HuH-7.5 (cell line): ENCODE measurements around the gene PRPF40A.
"Not testable (repeated sequence)": the region's sequence is repeated elsewhere in the genome, so short reads cannot be mapped to it uniquely, and the experiment has no call there.

Experiments used
- DNase-seq: peaks from one replicate; pipeline ENCODE4 v3.0.0; 2011; ENCODE audit warnings: low spot score

Gene PRPF40A

GRCh38 chr2:152717228-152718075, at the start of gene PRPF40A:
Gene PRPF40A (minus strand): TSS chr2:152717461. CDS start chr2:152717439, 22 bp downstream.
- peak; percentile 77 for DNase-seq

GRCh38 chr2:152766928-152767327, 49.7 kb upstream of the PRPF40A start:
- no peak for DNase-seq

- DNase-seq = no peak
Measured at GRCh38 chr2:152763651-152764050, 46.4 kb upstream of the PRPF40A start.

GRCh38 chr2:152763208-152763607, 45.9 kb upstream of the PRPF40A start:
- not testable (repeated sequence) for DNase-seq

- no peak for DNase-seq
Measured at GRCh38 chr2:152762202-152762601, 44.9 kb upstream of the PRPF40A start.

DNA sequence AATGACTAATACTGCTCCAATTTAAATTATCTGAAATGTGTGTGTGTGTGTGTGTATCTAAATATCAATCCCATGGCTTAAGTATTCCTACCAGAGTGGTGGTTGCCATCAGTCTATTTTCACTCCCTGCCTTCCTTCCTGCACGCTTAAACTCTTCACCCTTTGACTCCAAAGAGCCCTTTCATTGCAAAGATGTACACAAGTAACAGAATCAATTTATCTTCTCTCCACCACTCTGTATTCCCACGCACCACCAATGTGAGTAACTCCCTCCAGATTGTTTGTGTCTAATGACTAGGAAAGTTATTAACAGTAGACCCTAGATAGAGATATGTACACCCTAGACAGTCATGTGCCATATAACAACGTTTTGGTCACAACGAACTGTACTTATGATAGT, 44.0 kb upstream of the PRPF40A start:
- DNase-seq = no peak

- DNase-seq = no peak
Measured at GRCh38 chr2:152759290-152760072, 42.2 kb upstream of the PRPF40A start.

DNA sequence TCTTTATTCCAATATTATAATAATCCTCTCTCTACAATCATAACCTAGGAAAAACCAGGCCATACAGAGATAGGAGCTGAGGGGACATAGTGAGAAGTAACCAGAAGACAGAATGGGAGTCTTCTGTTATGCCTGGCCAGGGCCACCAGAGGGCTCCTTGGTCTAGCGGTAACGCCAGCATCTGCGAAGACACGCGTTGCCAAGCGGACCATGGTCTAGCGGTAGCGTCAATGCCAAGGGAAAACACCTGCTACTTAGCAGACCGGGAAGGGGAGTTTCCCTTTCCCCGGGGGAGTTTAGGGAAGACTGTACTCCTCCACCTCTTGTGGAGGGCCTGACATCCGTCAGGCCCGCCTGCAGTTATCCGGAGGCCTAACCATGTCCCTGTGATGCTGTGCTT, 37.8 kb upstream of the PRPF40A start:
- no peak for DNase-seq

DNA sequence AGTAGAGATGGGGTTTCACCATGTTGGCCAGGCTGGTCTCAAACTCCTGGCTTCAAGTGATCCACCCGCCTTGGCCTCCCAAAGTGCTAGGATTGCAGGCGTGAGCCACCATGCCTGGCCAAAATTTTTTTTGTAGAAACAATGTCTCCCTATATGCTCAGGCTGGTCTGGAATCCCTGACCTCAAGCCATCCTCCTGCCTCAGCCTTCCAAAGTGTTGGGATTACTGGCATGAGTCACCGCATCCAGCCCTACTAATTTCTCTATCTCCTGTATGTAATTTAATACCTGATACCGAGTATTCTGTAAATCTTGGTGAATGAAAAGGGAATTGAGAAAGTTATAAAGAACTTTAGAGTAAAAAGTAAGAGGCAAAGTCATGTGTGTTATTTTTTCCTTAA, 30.5 kb upstream of the PRPF40A start:
- not testable (repeated sequence) for DNase-seq

DNA sequence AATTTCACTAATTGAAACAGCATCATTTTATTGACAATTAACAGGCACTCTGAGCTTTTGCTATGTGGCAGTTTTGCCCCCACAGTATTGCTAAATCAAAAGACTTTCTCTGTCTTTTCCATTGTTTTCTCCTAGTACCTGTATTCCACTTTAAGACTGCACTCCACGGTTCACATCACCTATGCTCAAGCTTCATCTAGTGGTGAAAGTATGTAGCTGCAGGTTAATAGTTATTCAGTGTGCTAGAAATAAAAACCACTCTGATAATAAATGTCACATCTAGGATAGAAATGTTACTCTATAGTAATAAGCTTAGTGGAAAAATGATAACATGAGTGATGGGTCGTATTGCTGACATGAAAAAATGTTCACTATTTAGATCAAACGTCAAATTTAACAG, 25.7 kb upstream of the PRPF40A start:
- DNase-seq = peak; percentile 18

- no peak for DNase-seq
Measured at GRCh38 chr2:152740743-152741328, 23.6 kb upstream of the PRPF40A start.

DNA sequence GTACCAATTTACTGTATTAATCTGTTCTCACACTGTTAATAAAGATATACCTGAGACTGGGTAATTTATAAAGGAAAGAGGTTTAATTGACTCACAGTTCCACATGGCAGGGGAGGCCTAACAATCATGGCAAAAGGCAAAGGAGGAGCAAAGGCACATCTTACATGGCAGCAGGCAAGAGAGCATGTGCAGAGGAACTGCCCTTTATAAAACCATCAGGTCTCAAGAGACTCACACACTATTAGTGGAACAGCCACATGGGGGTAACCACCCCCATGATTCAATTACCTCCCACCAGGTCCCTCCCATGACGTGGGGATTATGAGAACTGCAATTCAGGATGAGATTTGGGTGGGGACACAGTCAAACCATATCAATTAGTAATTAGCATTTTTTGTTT, 22.4 kb upstream of the PRPF40A start:
- DNase-seq = not testable (repeated sequence)

DNA sequence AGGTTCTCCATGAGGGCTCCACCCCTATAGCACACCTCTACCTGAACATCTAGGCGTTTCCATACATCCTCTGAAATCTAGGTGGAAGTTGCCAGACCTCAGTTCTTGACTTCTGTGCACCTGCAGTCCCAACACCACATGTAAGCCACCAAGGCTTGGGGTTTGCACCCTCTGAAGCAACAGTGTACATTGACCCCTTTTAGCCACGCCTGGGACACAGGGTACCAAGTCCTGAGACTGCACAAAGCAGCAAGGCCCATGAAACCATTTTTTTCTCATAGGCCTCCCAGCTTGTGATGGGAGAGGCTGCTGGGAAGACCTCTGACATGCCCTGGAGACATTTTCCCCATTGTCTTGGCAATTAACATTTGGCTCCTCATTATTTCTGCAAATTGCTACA, 21.2 kb upstream of the PRPF40A start:
- no peak for DNase-seq

DNA sequence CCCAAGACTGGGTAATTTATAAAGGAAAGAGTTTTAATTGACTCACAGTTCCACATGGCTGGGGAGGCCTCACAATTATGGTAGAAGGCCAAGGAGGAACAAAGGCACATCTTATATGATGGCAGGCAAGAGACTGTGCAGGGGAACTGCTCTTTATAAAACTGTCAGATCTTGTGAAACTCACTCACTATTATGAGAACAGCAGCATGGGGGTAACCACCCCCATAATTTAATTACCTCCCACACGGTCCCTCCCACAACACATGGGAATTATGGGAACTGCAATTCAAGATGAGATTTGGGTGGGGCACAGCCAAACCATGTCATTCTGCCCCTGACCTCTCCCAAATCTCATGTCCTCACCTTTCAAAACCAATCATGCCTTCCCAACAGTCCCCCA, 20.2 kb upstream of the PRPF40A start:
- not testable (repeated sequence) for DNase-seq

DNA sequence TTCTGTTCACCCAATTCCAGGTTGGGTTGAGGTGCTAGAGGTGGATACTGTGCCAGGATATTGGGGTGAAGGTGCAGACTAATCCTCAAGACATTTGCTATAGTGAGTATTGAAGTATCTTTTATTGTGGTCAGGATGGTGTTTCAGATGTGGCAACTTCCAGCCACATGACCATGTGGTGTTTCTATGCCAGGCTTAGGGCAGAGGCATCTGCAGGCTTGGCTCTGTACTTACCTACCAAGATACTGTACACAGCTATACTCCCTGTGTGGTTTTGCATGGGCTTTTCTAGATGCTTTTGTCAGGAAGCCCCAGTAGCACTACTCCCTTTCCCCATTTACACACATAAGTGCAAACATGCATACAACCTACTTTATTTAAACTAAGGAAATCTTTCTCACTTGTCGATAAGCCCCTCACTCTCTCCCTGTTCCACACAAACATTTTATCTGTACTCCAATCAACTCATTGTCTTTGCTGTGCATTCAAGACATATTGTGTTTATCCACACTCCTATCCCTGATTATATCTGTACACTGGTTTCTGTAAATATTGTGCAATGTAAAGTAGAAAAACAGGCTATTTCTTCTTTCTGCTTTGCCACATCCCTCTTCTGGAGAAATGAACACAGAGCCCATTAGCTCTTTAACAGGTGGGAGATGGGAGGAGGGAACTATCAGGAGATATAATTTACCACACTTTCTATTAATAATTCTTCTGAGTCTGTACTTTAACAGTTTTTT, 13.5 kb upstream of the PRPF40A start:
- no peak for DNase-seq

DNA sequence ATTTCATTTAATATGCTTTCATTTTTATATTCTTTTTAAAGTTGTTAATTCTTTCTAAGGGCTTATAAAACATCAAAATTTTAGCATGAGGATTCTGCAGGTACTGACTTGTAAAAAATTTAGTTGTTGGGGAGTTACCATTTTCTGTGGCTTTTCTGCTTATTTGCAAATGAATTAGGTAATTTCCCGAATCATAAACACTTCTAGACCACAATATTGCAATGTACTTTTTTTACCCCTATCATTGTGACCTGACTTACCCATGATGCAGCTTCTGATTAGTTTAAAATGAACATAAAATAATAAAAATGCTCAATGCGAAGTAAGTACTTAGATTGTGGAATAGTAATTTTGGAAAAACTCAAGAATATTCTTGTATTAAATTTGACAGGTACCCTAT, 12.6 kb upstream of the PRPF40A start:
- DNase-seq = no peak

GRCh38 chr2:152723918-152724317, 6.7 kb upstream of the PRPF40A start:
- no peak for DNase-seq

GRCh38 chr2:152722639-152723038, 5.4 kb upstream of the PRPF40A start:
- DNase-seq = not testable (repeated sequence)

DNA sequence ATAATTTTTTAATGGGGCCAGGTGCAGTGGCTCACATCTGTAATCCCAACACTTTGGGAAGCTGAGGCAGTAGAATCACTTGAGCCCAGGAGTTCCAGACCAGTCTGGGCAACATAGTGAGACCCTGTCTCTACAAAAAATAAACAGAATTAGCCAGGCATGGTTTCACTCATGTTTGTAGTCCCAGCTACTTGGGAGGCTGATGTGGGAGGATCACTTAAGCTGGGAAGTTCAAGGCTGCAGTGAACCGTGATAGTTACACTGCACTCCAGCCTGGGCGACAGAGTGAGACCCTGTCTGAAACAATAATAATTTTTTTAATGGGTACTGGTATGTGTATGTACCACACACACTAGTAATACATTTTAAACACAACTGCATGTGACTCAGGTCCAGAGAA, 3.5 kb upstream of the PRPF40A start:
- DNase-seq = no peak

GRCh38 chr2:152718909-152719645, 1.8 kb upstream of the PRPF40A start:
- DNase-seq = peak; percentile 25
